SK-MEL-5 (cell line): ENCODE results near the gene CTNND2. TPM values are rescaled to one million over a fixed set of nuclear protein-coding genes. Genes with fewer than 3 reads are reported as not detected.

ENCODE experiments used
- DNase-seq: peaks from one replicate; pipeline ENCODE4 v3.0.0-alpha.2; 2016; ENCODE audit warnings: low read depth, low spot score
- in situ Hi-C: cut with HindIII; loops from 2 replicates; pipeline ENCODE4 v1.10.0; 2016; ENCODE audit warnings: low sequenced_read_pairs, high pct_unique_total_duplicates, low pct_unique_long_range_greater_than_20kb
- total RNA-seq: library from RNA; depleted of rRNA; stranded (reverse); fragments of >200 nt; shearing (Covaris generic); gene quantifications from 2 replicates; pipeline ENCODE4 v1.2.3, GENCODE V29; 2014

Gene CTNND2
- total RNA-seq, 1 experiment from 2014 or later = 0.85 TPM

DNA sequence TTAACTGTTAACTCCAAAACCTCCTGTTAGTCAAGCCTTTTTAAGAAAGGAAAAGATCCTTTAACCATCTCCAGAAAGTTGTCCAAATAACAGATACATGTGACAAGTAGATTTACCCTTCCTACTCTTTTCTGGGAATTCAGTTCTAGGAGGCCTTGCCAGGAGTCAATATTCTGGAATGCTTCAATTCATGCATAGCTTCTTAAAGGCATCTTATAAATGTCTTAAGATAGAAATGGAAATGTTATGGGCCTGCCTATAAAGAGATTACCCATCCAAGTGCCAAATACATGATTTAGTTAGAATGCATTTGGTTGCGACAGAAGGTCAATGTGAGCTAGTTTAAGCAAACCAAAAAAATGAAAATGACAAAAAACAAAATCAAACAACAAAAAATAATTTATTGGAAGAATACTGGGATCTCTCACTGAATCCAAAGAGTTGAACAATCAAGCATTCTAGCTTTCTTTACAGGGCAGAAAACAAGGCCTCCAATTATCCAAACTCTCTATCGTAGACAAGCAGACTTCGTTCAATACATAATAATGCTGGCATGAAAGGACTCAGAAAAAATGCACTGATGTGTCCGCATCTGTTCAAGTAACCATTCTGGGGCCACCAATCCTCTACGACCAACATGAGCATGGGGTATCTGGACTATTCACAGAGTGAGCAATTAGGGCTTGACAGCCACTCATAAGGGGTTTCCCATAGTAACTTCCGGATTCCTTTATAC, 188.6 kb downstream of the CTNND2 start:
- no peak for DNase-seq
- in situ Hi-C loops = no loop called here

DNA sequence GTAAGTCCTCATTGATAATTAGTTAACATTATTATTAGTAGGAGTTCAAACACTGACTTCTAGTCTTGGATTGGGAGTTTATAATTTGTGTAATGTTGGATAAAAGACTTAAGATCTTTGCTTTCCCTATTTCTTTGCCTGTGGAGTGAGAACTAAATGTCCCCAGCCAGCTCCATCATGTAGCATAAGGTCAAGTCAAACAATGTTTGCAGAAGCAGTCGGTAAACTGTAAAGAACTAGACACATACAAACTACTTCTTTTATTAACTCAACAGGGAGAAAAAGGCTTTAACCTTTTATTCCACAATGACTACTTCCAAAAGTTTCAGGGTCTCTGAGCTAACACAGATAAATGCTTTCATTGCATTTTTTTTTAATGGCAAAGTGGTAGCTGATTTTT, 192.3 kb downstream of the CTNND2 start:
- in situ Hi-C loops = no loop called here

DNA sequence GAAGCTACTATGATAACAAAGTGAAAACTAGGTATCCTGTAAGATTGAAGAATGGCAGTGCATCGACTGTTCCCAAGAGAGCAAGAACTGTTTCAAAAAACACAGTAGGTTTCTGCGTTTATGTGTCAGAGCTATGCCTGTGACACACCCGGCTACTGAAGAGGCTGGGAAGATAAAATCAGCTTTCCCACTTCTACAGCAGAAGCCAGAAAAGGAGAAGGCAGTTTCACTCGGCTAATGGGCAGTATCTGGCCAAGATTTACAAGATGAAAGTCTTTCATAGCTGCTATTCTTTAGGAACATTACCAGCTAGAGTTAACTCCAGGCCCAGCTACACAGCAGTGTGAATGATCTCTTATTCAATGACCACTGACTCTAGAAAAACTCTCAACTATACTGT, 195.2 kb downstream of the CTNND2 start:
- in situ Hi-C loops = no loop called here

More for the DNA sequence above, 192.3 kb downstream of the CTNND2 start:
- no peak for DNase-seq

DNA sequence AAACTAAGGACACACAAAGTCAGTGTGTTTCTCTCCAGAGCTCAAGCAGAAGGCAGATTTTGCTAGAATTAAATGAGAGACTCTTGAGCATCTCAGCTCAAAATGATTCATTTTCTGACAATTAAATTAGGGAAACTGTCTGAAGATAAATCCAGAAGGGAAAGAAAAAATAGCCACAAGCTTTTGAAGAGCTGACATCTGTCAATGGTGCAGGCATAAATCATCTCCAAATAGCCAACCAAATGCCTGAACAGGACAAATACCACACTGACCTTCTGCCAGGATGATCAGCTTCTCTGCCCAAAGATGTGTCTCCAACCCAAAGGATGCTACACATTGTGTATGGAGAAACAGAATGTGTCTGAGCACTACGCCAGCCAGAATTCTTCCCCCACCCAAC, 199.3 kb downstream of the CTNND2 start:
- DNase-seq = no peak
- in situ Hi-C loops = no loop called here

More for the DNA sequence above, 195.2 kb downstream of the CTNND2 start:
- DNase-seq = no peak

DNA sequence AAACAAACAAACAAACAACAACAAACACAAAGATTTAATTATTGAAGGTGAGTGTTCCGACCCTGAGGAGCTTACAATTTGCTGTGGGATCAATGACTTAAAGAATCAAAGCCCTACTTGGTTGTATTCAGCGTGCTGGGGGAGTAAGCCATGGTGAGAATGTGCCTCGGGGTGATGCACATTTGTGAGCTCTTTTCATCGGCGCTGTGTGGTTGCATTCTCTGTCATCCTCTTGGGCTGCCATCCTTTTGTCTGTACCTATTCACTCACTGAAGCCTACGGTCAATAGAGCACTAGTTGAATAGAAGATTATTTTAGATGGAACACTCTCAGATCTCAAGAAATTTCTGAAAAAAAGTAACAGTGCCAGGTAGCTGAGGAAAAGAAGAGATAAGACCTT, 203.9 kb downstream of the CTNND2 start:
- no peak for DNase-seq
- in situ Hi-C loops = no loop called here

DNA sequence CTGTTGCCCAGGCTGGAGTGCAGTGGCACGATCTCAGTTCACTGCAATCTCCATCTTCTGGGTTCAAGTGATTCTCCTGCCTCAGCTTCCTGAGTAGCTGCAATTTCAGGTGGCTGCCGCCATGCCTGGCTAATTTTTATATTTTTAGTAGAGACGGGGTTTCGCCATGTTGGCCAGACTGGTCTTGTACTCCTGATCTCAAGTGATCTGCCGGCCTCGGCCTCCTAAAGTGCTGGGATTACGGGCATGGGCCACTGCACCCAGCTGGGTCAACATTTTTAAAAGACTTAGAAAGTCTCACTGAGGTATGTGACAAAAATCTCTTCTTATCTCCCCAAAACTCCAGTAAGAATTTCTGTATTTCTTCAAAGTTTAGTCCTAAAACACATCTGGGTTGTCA, 211.6 kb downstream of the CTNND2 start:
- no peak for DNase-seq
- in situ Hi-C loops = no loop called here

DNA sequence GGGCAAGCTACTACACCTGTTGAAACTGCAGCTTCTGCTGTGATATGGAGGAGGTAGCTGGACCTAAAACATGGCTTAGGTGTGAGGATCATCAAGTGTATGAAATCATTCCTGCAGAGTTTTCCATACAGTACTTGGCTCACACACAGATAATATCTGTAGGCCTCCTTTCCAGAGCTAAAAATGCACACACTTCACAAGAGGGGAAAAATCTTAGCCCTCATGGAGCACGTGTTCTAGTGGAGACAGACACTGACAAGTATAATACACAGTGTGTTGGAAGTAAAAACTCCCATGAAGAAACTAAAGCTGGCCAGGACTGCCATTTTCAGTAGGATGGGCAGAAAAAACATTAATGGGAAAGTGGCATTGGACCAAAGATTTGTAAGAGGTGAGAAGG, 216.7 kb downstream of the CTNND2 start:
- DNase-seq = no peak
- in situ Hi-C loops = no loop called here

DNA sequence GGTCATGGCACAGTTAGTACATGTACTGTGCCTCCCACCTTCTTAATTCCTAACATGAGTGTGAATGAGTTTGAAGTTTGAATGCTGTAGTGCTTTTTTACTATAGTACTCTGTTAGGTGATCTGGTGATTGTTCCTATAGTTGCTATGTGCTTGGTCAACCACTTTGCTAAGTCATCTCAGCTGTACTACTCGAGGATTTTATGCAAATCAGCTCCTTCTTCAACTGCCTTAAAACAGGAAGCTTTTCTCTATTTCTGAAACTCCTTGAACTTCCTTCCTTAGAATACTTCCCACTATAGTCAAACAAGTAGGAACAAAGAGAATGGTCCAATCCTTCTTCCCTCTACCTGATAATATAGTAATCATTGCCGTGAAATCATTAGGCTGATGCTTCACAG, 219.6 kb downstream of the CTNND2 start:
- DNase-seq = no peak
- in situ Hi-C loops = no loop called here

DNA sequence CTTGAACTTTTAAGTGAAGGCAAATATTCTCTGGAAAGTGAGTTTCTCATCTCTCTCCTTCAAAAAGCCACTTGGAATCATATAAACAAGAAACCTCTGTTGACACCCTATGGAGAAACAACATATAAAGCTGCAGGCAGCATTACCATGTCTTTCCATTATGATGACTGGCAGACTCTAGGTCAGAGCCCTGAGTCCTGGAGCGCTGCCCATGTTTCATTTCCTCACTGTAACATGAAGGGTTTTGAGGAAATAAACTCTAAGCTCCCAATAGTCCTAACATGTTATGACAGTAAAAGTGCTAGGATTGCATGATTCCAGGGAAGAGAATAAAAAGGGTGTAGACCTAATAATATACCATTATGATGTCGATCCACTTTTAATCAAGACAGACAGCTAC, 220.6 kb downstream of the CTNND2 start:
- DNase-seq = no peak
- in situ Hi-C loops = no loop called here

DNA sequence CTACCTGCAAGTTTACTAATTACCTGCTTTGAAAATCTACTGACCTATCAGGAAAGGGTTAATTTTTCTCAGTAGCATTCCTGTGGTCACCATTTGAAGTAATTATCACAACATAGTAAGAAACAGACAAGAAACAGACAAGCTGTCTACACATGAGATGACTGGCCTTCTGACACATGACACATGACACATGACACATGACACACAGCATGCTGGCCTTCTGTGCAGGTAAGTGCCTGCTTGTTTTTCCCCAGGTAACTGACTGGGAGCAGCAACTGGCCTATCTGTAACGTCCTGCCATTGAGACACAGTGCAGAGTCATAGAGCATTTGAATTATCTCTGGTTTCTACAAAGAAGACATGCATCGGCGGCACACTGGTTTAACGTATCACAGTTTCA, 222.4 kb downstream of the CTNND2 start:
- DNase-seq = no peak
- in situ Hi-C loops = no loop called here

DNA sequence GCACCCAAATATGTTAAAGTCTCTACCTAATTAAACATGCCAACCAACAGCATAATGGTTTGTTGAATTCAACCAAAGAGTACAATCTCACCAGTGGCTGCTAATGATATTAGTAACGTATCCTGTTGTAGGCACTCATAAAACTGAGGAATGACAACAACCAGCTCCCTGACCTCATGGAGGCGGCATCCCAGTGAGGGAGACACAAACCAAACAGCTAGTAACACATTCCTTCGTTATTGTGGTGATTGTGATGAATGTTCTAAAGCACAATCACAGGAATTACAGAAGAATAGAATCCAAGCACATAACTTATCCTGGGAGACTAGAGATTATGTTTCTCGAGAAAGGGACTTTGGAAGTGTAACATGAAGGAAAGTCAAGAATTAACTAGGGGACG, 224.6 kb downstream of the CTNND2 start:
- no peak for DNase-seq
- in situ Hi-C loops = no loop called here

DNA sequence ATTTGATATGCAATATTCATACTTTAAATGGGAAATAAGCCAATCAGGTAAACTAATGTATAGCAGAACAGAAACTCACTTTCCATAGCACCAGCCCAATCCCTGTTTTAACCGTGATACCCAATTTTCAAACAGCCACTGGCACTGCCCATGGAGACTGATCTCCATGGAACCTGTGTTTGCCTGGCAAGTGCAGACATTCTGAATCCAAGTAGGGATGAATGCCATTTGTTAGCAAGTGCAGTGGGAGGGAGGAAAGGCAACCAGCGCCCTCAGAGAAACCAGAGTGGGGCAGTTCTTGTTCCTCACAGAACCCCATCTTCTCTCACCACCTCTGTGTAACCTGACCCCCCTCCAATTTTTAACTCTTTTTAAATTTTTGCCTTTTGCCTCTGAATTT, 229.1 kb downstream of the CTNND2 start:
- DNase-seq = no peak
- in situ Hi-C loops = no loop called here

DNA sequence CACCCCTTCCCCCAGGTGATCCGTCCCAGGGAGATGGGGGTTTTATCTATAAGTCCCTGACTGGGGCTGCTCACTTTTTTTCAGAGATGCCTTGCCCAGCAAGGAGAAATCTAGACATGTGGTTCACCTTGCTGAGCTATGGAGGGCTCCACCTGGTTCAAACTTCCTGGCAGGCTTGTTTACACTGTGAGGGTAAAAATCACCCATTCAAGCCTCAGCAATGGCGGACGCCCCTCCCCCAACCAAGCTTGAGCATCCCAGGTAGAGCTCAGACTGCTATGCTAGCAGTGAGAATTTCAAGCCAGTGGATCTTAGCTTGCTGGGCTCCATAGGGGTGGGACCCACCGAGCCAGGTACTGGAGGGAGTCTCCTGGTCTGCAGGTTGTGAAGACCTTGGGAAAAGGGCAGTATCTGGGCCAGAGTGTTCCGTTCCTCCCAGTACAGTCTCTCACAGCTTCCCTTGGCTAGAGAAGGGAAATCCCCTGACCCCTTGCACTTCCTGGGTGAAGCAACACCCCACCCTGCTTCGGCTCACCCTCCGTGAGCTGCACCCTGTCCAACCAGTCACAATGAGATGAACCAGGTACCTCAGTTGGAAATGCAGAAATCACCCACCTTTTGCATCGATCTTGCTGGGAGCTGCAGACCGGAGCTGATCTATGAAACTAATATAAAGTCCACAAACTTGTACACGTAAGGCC, 231.7 kb downstream of the CTNND2 start:
- in situ Hi-C loops = no loop called here
- no peak for DNase-seq

DNA sequence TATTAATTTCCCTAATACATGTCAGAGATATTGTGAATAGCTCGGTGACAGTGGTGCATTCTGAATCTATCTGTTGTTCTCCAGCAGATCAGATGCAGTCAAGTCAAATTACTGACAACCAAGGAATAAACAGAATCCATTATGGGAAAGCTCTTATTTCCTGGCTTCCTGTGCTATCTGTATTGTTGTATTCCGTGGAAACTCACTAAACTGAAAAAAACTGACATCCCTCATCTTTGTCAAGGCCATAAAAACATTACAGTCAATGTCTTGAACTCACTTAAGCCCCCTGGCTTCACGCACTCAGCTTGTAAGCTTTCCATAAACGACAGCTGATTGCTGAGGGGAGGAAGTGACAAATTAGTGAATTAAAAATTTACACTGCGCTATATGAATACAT, 245.9 kb downstream of the CTNND2 start:
- in situ Hi-C loops = no loop called here
- DNase-seq = no peak

DNA sequence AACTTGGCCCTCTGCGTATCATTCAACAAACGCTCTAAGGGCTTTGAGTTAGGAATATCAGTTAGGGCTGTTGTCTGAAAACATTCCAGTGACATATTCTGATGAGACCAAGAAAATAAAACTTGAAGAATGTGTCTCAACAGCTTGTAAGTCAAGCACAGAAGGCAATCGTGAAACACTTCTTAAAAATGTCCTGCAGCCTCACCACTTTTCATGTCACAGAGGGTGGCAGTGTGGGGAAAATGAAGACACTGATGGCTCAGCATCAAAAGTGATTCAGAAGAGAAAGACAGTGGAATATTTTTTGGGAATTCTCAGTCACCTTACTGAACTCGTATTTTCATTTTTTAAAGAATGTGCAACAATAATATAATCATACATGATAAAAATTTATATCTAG, 247.3 kb downstream of the CTNND2 start:
- in situ Hi-C loops = no loop called here
- DNase-seq = no peak

DNA sequence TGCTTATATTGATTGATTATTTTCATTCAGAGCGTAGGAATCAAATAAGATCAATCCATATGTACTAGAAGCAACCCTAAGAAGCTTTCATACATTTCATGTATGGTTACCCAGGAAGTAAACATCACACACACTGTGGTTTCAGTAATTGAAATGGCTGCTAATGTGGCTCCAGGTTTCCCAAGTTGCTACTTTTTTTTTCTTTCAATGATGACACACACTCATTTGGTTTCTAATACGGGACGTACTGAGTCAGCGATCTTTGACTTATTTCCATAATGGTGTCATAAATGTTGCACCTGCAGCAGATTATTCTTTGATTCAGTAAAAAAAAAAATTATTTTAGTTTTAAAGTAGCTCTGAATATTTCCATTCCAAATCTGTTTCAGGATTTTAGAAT, 248.6 kb downstream of the CTNND2 start:
- in situ Hi-C loops = no loop called here
- DNase-seq = no peak

DNA sequence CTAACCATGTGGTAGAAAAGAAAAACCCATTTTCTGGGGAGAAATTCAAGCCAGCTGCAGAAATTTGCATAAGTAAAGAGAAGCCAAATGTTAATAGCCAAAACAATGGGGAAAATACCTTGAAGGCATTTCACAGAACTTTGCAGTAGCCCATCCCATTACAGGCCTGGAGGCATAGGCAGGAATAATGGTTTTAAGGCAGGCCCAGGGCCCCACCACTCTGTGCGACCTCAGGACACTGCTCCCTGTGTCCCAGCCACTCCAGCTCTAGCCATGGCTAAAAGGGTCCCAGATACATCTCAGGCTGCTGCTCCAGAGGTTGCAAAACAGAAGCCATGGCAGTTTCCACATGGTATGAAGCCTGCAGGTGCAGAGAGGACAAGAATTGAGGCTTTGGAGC, 253.3 kb downstream of the CTNND2 start:
- no peak for DNase-seq

DNA sequence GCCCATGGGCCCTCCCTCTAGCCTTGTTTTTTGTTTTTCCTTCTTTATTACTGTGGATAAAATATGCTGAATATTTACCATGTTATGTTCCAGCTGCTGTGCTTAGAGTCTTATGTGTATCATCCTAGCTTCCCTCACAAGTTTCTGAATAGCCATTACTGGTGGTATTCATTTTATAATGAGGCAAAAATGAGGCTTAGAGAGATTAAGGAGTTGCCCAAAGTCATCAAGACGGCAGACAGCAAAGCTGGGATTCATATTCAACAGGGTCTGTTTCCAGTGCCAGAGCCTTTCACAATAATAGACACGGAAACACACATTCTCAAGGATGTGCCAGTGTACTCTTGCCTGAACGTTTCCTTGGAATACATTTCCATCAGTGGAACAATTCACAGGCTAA, 258.1 kb downstream of the CTNND2 start:
- in situ Hi-C loops = no loop called here
- no peak for DNase-seq

More for the DNA sequence above, 253.3 kb downstream of the CTNND2 start:
- in situ Hi-C loops = no loop called here

DNA sequence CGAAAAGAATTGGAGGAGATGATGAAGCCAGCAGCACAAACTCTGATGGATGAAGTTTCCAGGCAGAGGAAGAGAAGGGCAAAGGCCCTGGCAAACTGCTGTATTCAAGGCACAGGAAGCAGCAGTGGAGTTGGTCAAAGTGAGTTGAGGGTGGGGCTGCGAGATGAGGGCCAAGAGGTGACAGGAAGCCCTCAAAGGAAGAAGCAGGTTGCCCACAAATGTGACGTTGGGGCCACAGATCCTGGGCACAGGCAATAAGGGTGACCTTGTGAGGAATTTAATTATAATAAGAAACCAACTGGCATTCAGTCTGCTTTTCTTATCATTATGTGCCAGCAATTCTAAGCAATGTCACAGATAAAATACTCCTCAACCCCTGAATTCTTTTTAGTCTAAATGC, 261.8 kb downstream of the CTNND2 start:
- in situ Hi-C loops = no loop called here

More for the DNA sequence above, 261.8 kb downstream of the CTNND2 start:
- no peak for DNase-seq
